Mesendoderm (in vitro differentiated cells): ENCODE measurements around the gene LGR6.

Source experiments
- DNase-seq: peaks from one replicate; pipeline ENCODE4 v3.0.0; 2013
- H2AK5ac ChIP-seq: 2 replicates; pipeline ENCODE4 v1.6.1; 2013; ENCODE audit warnings: low read length, inconsistent platforms
- H2BK120ac ChIP-seq: 2 replicates; pipeline ENCODE4 v1.6.1; 2013; ENCODE audit warnings: low read depth, mild to moderate bottlenecking, low read length, moderate library complexity, mixed read lengths
- H2BK15ac ChIP-seq: replicated peaks from 2 replicates; pipeline ENCODE4 v1.6.1; 2013; ENCODE audit warnings: low read depth, mild to moderate bottlenecking, moderate library complexity
- H2BK5ac ChIP-seq: 2 replicates; pipeline ENCODE4 v1.6.1; 2013; ENCODE audit warnings: low read length, inconsistent platforms
- H3K18ac ChIP-seq: 2 replicates; pipeline ENCODE4 v1.6.1; 2013; ENCODE audit warnings: mild to moderate bottlenecking, low read length, mixed read lengths
- H3K23ac ChIP-seq: one replicate; pipeline ENCODE4 v1.6.1; 2013; ENCODE audit warnings: low read length
- H3K27ac ChIP-seq: 2 replicates; pipeline ENCODE4 v1.5.1; 2013; ENCODE audit warnings: low read depth, mild to moderate bottlenecking, inconsistent platforms, low read length, moderate library complexity
- H3K27me3 ChIP-seq: 2 replicates; pipeline ENCODE4 v1.6.1; 2013; ENCODE audit warnings: low read length, control low read depth, mild to moderate bottlenecking, inconsistent platforms; ENCODE audit not compliant: insufficient read depth, poor library complexity
- H3K36me3 ChIP-seq: 2 replicates; pipeline ENCODE4 v1.6.1; 2013; ENCODE audit warnings: low read length, inconsistent platforms; ENCODE audit not compliant: control insufficient read depth, insufficient read depth
- H3K4ac ChIP-seq: one replicate; pipeline ENCODE4 v1.6.1; 2013; ENCODE audit warnings: low read depth, mild to moderate bottlenecking, low read length, moderate library complexity
- H3K4me1 ChIP-seq: 2 replicates; pipeline ENCODE4 v1.6.1; 2013; ENCODE audit warnings: low read depth, low read length, inconsistent platforms; ENCODE audit not compliant: control insufficient read depth
- H3K4me2 ChIP-seq: 2 replicates; pipeline ENCODE4 v1.6.1; 2013; ENCODE audit warnings: low read length
- H3K4me3 ChIP-seq: 2 replicates; pipeline ENCODE4 v1.5.1; 2013; ENCODE audit warnings: mild to moderate bottlenecking, low read length
- H3K56ac ChIP-seq: one replicate; pipeline ENCODE4 v1.6.1; 2013; ENCODE audit warnings: low read length
- H3K79me1 ChIP-seq: 2 replicates; pipeline ENCODE4 v1.6.1; 2013; ENCODE audit warnings: low read length, inconsistent platforms
- H3K79me2 ChIP-seq: 2 replicates; pipeline ENCODE4 v1.6.1; 2013; ENCODE audit warnings: mild to moderate bottlenecking, low read length; ENCODE audit not compliant: control insufficient read depth, insufficient read depth
- H3K9ac ChIP-seq: 2 replicates; pipeline ENCODE4 v1.6.1; 2013; ENCODE audit warnings: low read length, inconsistent platforms
- H4K5ac ChIP-seq: one replicate; pipeline ENCODE4 v1.6.1; 2013; ENCODE audit warnings: low read length
- H4K8ac ChIP-seq: one replicate; pipeline ENCODE4 v1.6.1; 2013; ENCODE audit warnings: low read depth, mild to moderate bottlenecking, control low read depth, low read length, moderate library complexity
- WGBS: extraction: QIAGEN DNeasy Blood & Tissue Kit; methylation state at CpG from one replicate; pipeline ENCODE4 v1.1.7; 2013; ENCODE audit warnings: low lambda C conversion rate, missing lambda C conversion rate; ENCODE audit not compliant: insufficient coverage; ENCODE audit errors: extremely low coverage; 5-methylcytosine and 5-hydroxymethylcytosine counted together

LGR6 gene

GRCh38 chr1:202241376-202242079 lies 47.9 kb downstream of the LGR6 start:
- Histone ChIP-seq H2BK120ac (no peak overlapping the region), H4K5ac (no peak overlapping the region), H3K18ac (no peak overlapping the region), H3K56ac (no peak overlapping the region), H3K4me3 (no peak overlapping the region), H3K23ac (no peak overlapping the region), H2BK15ac (no peak overlapping the region), H4K8ac (no peak overlapping the region), H3K9ac (no peak overlapping the region), H3K4ac (no peak overlapping the region), H3K27ac (no peak overlapping the region), H2BK5ac (no peak overlapping the region), H3K27me3 (no peaks in the 10 kb centered on the region), H3K4me2 (no peak overlapping the region), H3K79me1 (no peaks in the 10 kb centered on the region), H3K36me3 (no peaks in the 10 kb centered on the region), H2AK5ac (no peak overlapping the region), H3K79me2 (no peaks in the 10 kb centered on the region), H3K4me1 (no peaks in the 10 kb centered on the region)
- DNase-seq = no peak
- WGBS = no CpG with 5 or more reads among the region's 6 CpGs

- WGBS = no CpG with 5 or more reads among the region's 2 CpGs
- Histone ChIP-seq H3K27me3 (no peaks in the 10 kb centered on the region), H2BK5ac (no peak overlapping the region), H3K4me1 (no peaks in the 10 kb centered on the region), H2BK15ac (no peak overlapping the region), H3K4me2 (no peak overlapping the region), H2AK5ac (no peak overlapping the region), H3K27ac (no peak overlapping the region), H3K9ac (no peak overlapping the region), H3K4me3 (no peak overlapping the region), H3K18ac (no peak overlapping the region), H3K4ac (no peak overlapping the region), H2BK120ac (no peak overlapping the region), H3K79me2 (no peaks in the 10 kb centered on the region), H3K56ac (no peak overlapping the region), H3K36me3 (no peaks in the 10 kb centered on the region), H3K79me1 (no peaks in the 10 kb centered on the region), H4K5ac (no peak overlapping the region), H4K8ac (no peak overlapping the region), H3K23ac (no peak overlapping the region)
- no peak for DNase-seq
Observed at GRCh38 chr1:202242080-202242419, 48.5 kb downstream of the LGR6 start.

- H3K4me2 ChIP-seq = no peak overlapping the region
- H3K9ac ChIP-seq = no peak overlapping the region
- no peak overlapping the region for H3K56ac ChIP-seq
- H3K4me3 ChIP-seq = no peak overlapping the region
- no peak overlapping the region for H4K8ac ChIP-seq
- no peaks in the 10 kb centered on the region for H3K36me3 ChIP-seq
- no peak overlapping the region for H2BK5ac ChIP-seq
- H2AK5ac ChIP-seq = no peak overlapping the region
- H2BK15ac ChIP-seq = no peak overlapping the region
- no peak overlapping the region for H3K18ac ChIP-seq
- no peaks in the 10 kb centered on the region for H3K79me1 ChIP-seq
- no peaks in the 10 kb centered on the region for H3K27me3 ChIP-seq
- no peaks in the 10 kb centered on the region for H3K79me2 ChIP-seq
- no peak overlapping the region for H4K5ac ChIP-seq
- no peak overlapping the region for H3K27ac ChIP-seq
- peaks cover 2% of the 10 kb centered on the region for H3K4me1 ChIP-seq
- no CpG with 5 or more reads among the region's 3 CpGs for WGBS
- H3K23ac ChIP-seq = no peak overlapping the region
- no peak for DNase-seq
- H3K4ac ChIP-seq = no peak overlapping the region
- no peak overlapping the region for H2BK120ac ChIP-seq
Observed at GRCh38 chr1:202243006-202243405, 49.4 kb downstream of the LGR6 start.

GRCh38 chr1:202244841-202245261 lies 51.3 kb downstream of the LGR6 start:
- no CpG with 5 or more reads among the region's 9 CpGs for WGBS

GRCh38 chr1:202245391-202245790 lies 51.8 kb downstream of the LGR6 start:
- H2BK5ac ChIP-seq = no peak overlapping the region
- peaks cover 2% of the 10 kb centered on the region for H3K4me1 ChIP-seq
- no peak overlapping the region for H3K23ac ChIP-seq
- H3K56ac ChIP-seq = no peak overlapping the region
- H2AK5ac ChIP-seq = no peak overlapping the region
- H2BK15ac ChIP-seq = no peak overlapping the region
- no peak overlapping the region for H3K27ac ChIP-seq
- H2BK120ac ChIP-seq = no peak overlapping the region
- no peak overlapping the region for H3K4me3 ChIP-seq
- H3K4me2 ChIP-seq = no peak overlapping the region
- no CpG with 5 or more reads among the region's 8 CpGs for WGBS
- no peaks in the 10 kb centered on the region for H3K36me3 ChIP-seq
- H3K9ac ChIP-seq = no peak overlapping the region
- no peak overlapping the region for H3K18ac ChIP-seq
- no peak overlapping the region for H3K4ac ChIP-seq
- no peaks in the 10 kb centered on the region for H3K79me1 ChIP-seq
- H3K79me2 ChIP-seq = no peaks in the 10 kb centered on the region
- no peak overlapping the region for H4K5ac ChIP-seq
- no peak for DNase-seq
- H3K27me3 ChIP-seq = no peaks in the 10 kb centered on the region
- no peak overlapping the region for H4K8ac ChIP-seq

More at GRCh38 chr1:202244841-202245261, 51.3 kb downstream of the LGR6 start:
- no peak overlapping the region for H2BK120ac ChIP-seq
- H3K36me3 ChIP-seq = no peaks in the 10 kb centered on the region
- DNase-seq = no peak
- H2BK5ac ChIP-seq = no peak overlapping the region
- H4K5ac ChIP-seq = no peak overlapping the region
- no peak overlapping the region for H3K4me2 ChIP-seq
- H3K18ac ChIP-seq = no peak overlapping the region
- no peak overlapping the region for H3K4me3 ChIP-seq
- H4K8ac ChIP-seq = no peak overlapping the region
- H3K4me1 ChIP-seq = peaks cover 2% of the 10 kb centered on the region
- no peak overlapping the region for H3K9ac ChIP-seq
- H3K27ac ChIP-seq = no peak overlapping the region
- no peaks in the 10 kb centered on the region for H3K79me1 ChIP-seq
- no peak overlapping the region for H2AK5ac ChIP-seq
- H3K4ac ChIP-seq = no peak overlapping the region
- no peak overlapping the region for H3K56ac ChIP-seq
- no peak overlapping the region for H2BK15ac ChIP-seq
- H3K27me3 ChIP-seq = no peaks in the 10 kb centered on the region
- H3K23ac ChIP-seq = no peak overlapping the region
- no peaks in the 10 kb centered on the region for H3K79me2 ChIP-seq

- WGBS = no CpG with 5 or more reads among the region's 6 CpGs
- Histone ChIP-seq H4K5ac (no peak overlapping the region), H2BK15ac (no peak overlapping the region), H3K36me3 (no peaks in the 10 kb centered on the region), H3K79me1 (no peaks in the 10 kb centered on the region), H3K4ac (no peak overlapping the region), H2AK5ac (no peak overlapping the region), H3K4me3 (no peak overlapping the region), H3K4me1 (peaks cover 2% of the 10 kb centered on the region), H3K27me3 (no peaks in the 10 kb centered on the region), H3K9ac (no peak overlapping the region), H4K8ac (no peak overlapping the region), H3K27ac (no peak overlapping the region), H3K4me2 (no peak overlapping the region), H3K79me2 (no peaks in the 10 kb centered on the region), H3K23ac (no peak overlapping the region), H2BK120ac (no peak overlapping the region), H3K56ac (no peak overlapping the region), H3K18ac (no peak overlapping the region), H2BK5ac (no peak overlapping the region)
- no peak for DNase-seq
Observed at GRCh38 chr1:202247104-202247503, 53.5 kb downstream of the LGR6 start.
